Upper lobe of left lung (tissue), 4 donors: ENCODE results near the gene PATZ1.

Experiments used
- EP300 ChIP-seq, 4 donors: sonication (generic); formaldehyde crosslinking; IDR thresholded peaks; one replicate each; pipeline ENCODE4 v1.5.1; 2017; ENCODE audit warnings: antibody characterized with exemption in 4 of 4, control low read depth in 2 of 4
- POLR2AphosphoS5 ChIP-seq, 2 donors: sonication (generic); formaldehyde crosslinking; IDR thresholded peaks; one replicate each; pipeline ENCODE4 v1.5.1; 2017; ENCODE audit warnings: antibody characterized with exemption in 2 of 2
- TF ChIP-seq, protein P1 (sequence below), 6 experiments: fragments of 450-650 bp in 4 of 6; fragments of 200-600 bp in 2 of 6; sonication (generic) in 2 of 6; IDR thresholded peaks; one replicate each; pipeline ENCODE4 v1.5.1; 2016 to 2019; ENCODE audit warnings: antibody characterized with exemption in 6 of 6

DNA sequence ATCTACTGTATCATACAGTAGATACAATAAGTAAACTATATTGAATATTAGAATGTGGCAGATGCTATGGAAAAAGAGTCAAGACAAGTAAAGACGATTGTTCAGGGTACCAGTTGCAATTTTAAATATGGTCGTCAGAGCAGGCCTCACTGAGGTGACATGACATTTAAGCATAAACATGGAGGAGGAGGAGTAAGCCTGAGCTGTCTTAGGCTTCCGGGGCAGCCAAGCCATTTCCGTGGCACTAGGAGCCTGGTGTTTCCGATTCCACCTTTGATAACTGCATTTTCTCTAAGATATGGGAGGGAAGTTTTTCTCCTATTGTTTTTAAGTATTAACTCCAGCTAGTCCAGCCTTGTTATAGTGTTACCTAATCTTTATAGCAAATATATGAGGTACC, 68.4 kb downstream of the PATZ1 start:
- TF ChIP-seq POLR2AphosphoS5 (IDR thresholded peaks at IDR 0.05) (no peak), EP300 (IDR thresholded peaks at IDR 0.05) (no peak)
- TF ChIP-seq, protein P1, sequence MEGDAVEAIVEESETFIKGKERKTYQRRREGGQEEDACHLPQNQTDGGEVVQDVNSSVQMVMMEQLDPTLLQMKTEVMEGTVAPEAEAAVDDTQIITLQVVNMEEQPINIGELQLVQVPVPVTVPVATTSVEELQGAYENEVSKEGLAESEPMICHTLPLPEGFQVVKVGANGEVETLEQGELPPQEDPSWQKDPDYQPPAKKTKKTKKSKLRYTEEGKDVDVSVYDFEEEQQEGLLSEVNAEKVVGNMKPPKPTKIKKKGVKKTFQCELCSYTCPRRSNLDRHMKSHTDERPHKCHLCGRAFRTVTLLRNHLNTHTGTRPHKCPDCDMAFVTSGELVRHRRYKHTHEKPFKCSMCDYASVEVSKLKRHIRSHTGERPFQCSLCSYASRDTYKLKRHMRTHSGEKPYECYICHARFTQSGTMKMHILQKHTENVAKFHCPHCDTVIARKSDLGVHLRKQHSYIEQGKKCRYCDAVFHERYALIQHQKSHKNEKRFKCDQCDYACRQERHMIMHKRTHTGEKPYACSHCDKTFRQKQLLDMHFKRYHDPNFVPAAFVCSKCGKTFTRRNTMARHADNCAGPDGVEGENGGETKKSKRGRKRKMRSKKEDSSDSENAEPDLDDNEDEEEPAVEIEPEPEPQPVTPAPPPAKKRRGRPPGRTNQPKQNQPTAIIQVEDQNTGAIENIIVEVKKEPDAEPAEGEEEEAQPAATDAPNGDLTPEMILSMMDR (IDR thresholded peaks at IDR 0.05): no peak
